Keratinocyte (primary cell): ENCODE measurements around the gene FEM1B. TPM values are rescaled to one million over a fixed set of nuclear protein-coding genes. Genes with fewer than 3 reads are reported as not detected.

Experiments
- DNase-seq: peaks from one replicate; pipeline ENCODE4 v3.0.0-alpha.2; 2011; ENCODE audit warnings: low read depth, missing footprints, low spot score
- FAIRE-seq: peaks from 2 replicates; lab custom pipeline; 2011; peaks lifted over from hg19 to GRCh38; lab: Jason Lieb, UNC
- H2AFZ ChIP-seq: 2 replicates; pipeline ENCODE4 v1.6.0; 2012; ENCODE audit warnings: low read length, control low read depth, inconsistent platforms; ENCODE audit not compliant: control insufficient read depth
- H3K27ac ChIP-seq: 2 replicates; pipeline ENCODE4 v1.5.1; 2011; ENCODE audit warnings: low read length; ENCODE audit not compliant: control insufficient read depth, insufficient read depth
- H3K27me3 ChIP-seq: 3 replicates; pipeline ENCODE4 v1.6.0; 2011; ENCODE audit warnings: low read length; ENCODE audit not compliant: control insufficient read depth, insufficient read depth; ENCODE audit errors: extremely low read depth
- H3K36me3 ChIP-seq, 2 experiments: 2 replicates in 1 of 2; 3 replicates in 1 of 2; pipeline ENCODE4 v1.5.1; 2011; ENCODE audit warnings: low read length in 2 of 2, mild to moderate bottlenecking in 1 of 2; ENCODE audit not compliant: control insufficient read depth in 2 of 2, insufficient read depth in 2 of 2; ENCODE audit errors: extremely low read depth in 1 of 2
- H3K4me1 ChIP-seq: 3 replicates; pipeline ENCODE4 v1.5.1; 2011; ENCODE audit warnings: low read length; ENCODE audit not compliant: control insufficient read depth, insufficient read depth; ENCODE audit errors: extremely low read depth
- H3K4me2 ChIP-seq: 3 replicates; pipeline ENCODE4 v1.6.0; 2011; ENCODE audit warnings: low read depth, low read length; ENCODE audit not compliant: control insufficient read depth, insufficient read depth; ENCODE audit errors: extremely low read depth
- H3K4me3 ChIP-seq, 3 experiments: fragments of 200-600 bp in 1 of 3; sonication (generic) in 1 of 3; 2 replicates in 2 of 3; 3 replicates in 1 of 3; pipeline ENCODE4 v1.5.1; 2011 to 2016; ENCODE audit warnings: low read length in 3 of 3, mild to moderate bottlenecking in 3 of 3, control low read depth in 2 of 3, inconsistent platforms in 1 of 3, low read depth in 1 of 3, mixed read lengths in 1 of 3, mixed run types in 1 of 3, moderate library complexity in 1 of 3; ENCODE audit not compliant: control insufficient read depth in 2 of 3, insufficient read depth in 2 of 3; ENCODE audit errors: extremely low read depth in 1 of 3
- H3K79me2 ChIP-seq: 2 replicates; pipeline ENCODE4 v1.6.0; 2012; ENCODE audit warnings: low read length; ENCODE audit not compliant: control insufficient read depth, insufficient read depth
- H3K9ac ChIP-seq: 3 replicates; pipeline ENCODE4 v1.6.0; 2011; ENCODE audit warnings: low read length; ENCODE audit not compliant: control insufficient read depth, insufficient read depth; ENCODE audit errors: extremely low read depth
- H3K9me1 ChIP-seq: 3 replicates; pipeline ENCODE4 v1.6.0; 2011; ENCODE audit warnings: low read length; ENCODE audit not compliant: control insufficient read depth, insufficient read depth; ENCODE audit errors: extremely low read depth
- H3K9me3 ChIP-seq: 2 replicates; pipeline ENCODE4 v1.5.1; 2012; ENCODE audit warnings: low read depth, low read length; ENCODE audit not compliant: control insufficient read depth
- H4K20me1 ChIP-seq: 3 replicates; pipeline ENCODE4 v1.6.0; 2011; ENCODE audit warnings: low read length; ENCODE audit not compliant: control insufficient read depth, insufficient read depth; ENCODE audit errors: extremely low read depth
- CTCF ChIP-seq, 3 experiments: IDR thresholded peaks in 1 of 3; conservative IDR thresholded peaks in 1 of 3; optimal IDR thresholded peaks in 1 of 3; 2 replicates in 2 of 3; 3 replicates in 1 of 3; pipeline versions ENCODE3 to v1.5.1; 2011; ENCODE audit warnings: low read length in 3 of 3, mild to moderate bottlenecking in 3 of 3, moderate library complexity in 2 of 3, control low read depth in 1 of 3, inconsistent platforms in 1 of 3; ENCODE audit not compliant: insufficient read depth in 2 of 3; ENCODE audit errors: extremely low read depth in 1 of 3
- EZH2 ChIP-seq: IDR thresholded peaks from one replicate; pipeline ENCODE4 v1.6.1; 2012; ENCODE audit warnings: inconsistent platforms, mild to moderate bottlenecking, low read length, moderate library complexity
- dilution Hi-C: fragments of 300-500 bp; cut with MboI; formaldehyde crosslinking; loops from one replicate; pipeline ENCODE4 v1.7.0; 2020; ENCODE audit warnings: low sequenced_read_pairs; ENCODE audit not compliant: extremely low pct_ligation_motif_present
- polyA plus RNA-seq, 5 experiments: library from polyadenylated mRNA; depleted of rRNA in 3 of 5; stranded (reverse) in 3 of 5; stranded (forward) in 1 of 5; unstranded in 1 of 5; fragments of >200 nt; gene quantifications; 1 replicate in 1 of 5; 2 replicates in 3 of 5; 3 replicates in 1 of 5; pipeline versions ENCODE4 v1.2.1 to v1.2.3, GENCODE V29; 2011 to 2012; ENCODE audit warnings: missing spikeins in 2 of 5, low read depth in 1 of 5, low replicate concordance in 1 of 5

The FEM1B gene
- polyA plus RNA-seq, 1 donor (not counting 4 experiments of a cell fraction or from before 2014, with no cell fraction given) = 92.6 TPM

- H3K9me1 ChIP-seq = no peaks in the 10 kb centered on the region
- H3K9ac ChIP-seq = no peak overlapping the region
- peaks cover 18% of the 10 kb centered on the region for H3K79me2 ChIP-seq
- no peak overlapping the region for H3K4me3 ChIP-seq
- H2AFZ ChIP-seq = no peak overlapping the region
- H3K4me2 ChIP-seq = no peak overlapping the region
- no peak for FAIRE-seq
- peaks cover 16% of the 10 kb centered on the region for H3K4me1 ChIP-seq
- H3K36me3 ChIP-seq = no peaks in the 10 kb centered on the region
- dilution Hi-C loops = no loop called here
- TF ChIP-seq CTCF (optimal IDR thresholded peaks at IDR 0.05 in 1 of 3, IDR thresholded peaks at IDR 0.05 in 1 of 3, conservative IDR thresholded peaks at IDR 0.05 in 1 of 3; ENCODE audit: extremely low read depth in 1 of 3, insufficient read depth in 2 of 3, low read length in 3 of 3) = no peak
- peaks cover 6% of the 10 kb centered on the region for H4K20me1 ChIP-seq
- H3K27me3 ChIP-seq = peaks cover 4% of the 10 kb centered on the region
- H3K9me3 ChIP-seq = no peaks in the 10 kb centered on the region
- no peak overlapping the region for H3K27ac ChIP-seq
- DNase-seq = no peak
These were observed 45.1 kb upstream of the FEM1B start for GRCh38 chr15:68232449-68232848.

- H3K9ac ChIP-seq = no peak overlapping the region
- no peak overlapping the region for H3K4me2 ChIP-seq
- FAIRE-seq = no peak
- H3K27ac ChIP-seq = no peak overlapping the region
- no peaks in the 10 kb centered on the region for H3K9me1 ChIP-seq
- H3K27me3 ChIP-seq = peaks cover 4% of the 10 kb centered on the region
- no peak for DNase-seq
- H3K9me3 ChIP-seq = no peaks in the 10 kb centered on the region
- dilution Hi-C loops = no loop called here
- peaks cover 13% of the 10 kb centered on the region for H3K79me2 ChIP-seq
- H4K20me1 ChIP-seq = peaks cover 4% of the 10 kb centered on the region
- no peak overlapping the region for H3K4me3 ChIP-seq
- no peak overlapping the region for H2AFZ ChIP-seq
- H3K4me1 ChIP-seq = peaks cover 12% of the 10 kb centered on the region
- TF ChIP-seq EZH2 = no peak
- TF ChIP-seq CTCF (optimal IDR thresholded peaks at IDR 0.05 in 1 of 3, IDR thresholded peaks at IDR 0.05 in 1 of 3, conservative IDR thresholded peaks at IDR 0.05 in 1 of 3; ENCODE audit: extremely low read depth in 1 of 3, insufficient read depth in 2 of 3, low read length in 3 of 3) = no peak
- no peaks in the 10 kb centered on the region for H3K36me3 ChIP-seq
These were observed 44.6 kb upstream of the FEM1B start for GRCh38 chr15:68232937-68233336.
